ENCODE data around the gene USP2.

USP2 gene

GRCh38 chr11:119375337-119376196 lies 5.9 kb downstream of the USP2 start:
- DNase-seq, result no peak

GRCh38 chr11:119374632-119375336 lies 6.7 kb downstream of the USP2 start:
- DNase-seq, result peak; percentile 45

- peak; percentile 63 for DNase-seq
These were observed 7.4 kb downstream of the USP2 start for GRCh38 chr11:119373921-119374631.

- no peak for DNase-seq
These were observed 8.2 kb downstream of the USP2 start for GRCh38 chr11:119373059-119373920.

- DNase-seq, result no peak
These were observed 9.0 kb downstream of the USP2 start for GRCh38 chr11:119372260-119373058.

- peak; percentile 48 for DNase-seq
These were observed 9.7 kb downstream of the USP2 start for GRCh38 chr11:119371778-119372182.

- DNase-seq, result no peak
These were observed 10.4 kb downstream of the USP2 start for GRCh38 chr11:119371067-119371601.

GRCh38 chr11:119370486-119371046 lies 10.9 kb downstream of the USP2 start:
- DNase-seq, result no peak

GRCh38 chr11:119369132-119369925 lies 12.2 kb downstream of the USP2 start:
- no peak for DNase-seq

GRCh38 chr11:119368121-119369034 lies 13.1 kb downstream of the USP2 start:
- DNase-seq, result no peak

- no peak for DNase-seq
These were observed 13.8 kb downstream of the USP2 start for GRCh38 chr11:119367661-119368120.

GRCh38 chr11:119366690-119367620 lies 14.5 kb downstream of the USP2 start:
- no peak for DNase-seq

GRCh38 chr11:119365071-119365591 lies 16.4 kb downstream of the USP2 start:
- DNase-seq, result no peak

- DNase-seq, result peak; percentile 61
These were observed 17.5 kb downstream of the USP2 start for GRCh38 chr11:119363851-119364590.

- no peak for DNase-seq
These were observed 18.2 kb downstream of the USP2 start for GRCh38 chr11:119363081-119363850.

GRCh38 chr11:119362741-119363080 lies 18.8 kb downstream of the USP2 start:
- DNase-seq, result no peak

Measured in hematopoietic multipotent progenitor cell treated with erythropoietin and hydrocortisone succinate and interleukin-3 and kit ligand, for 4 days (in vitro differentiated cells).